Liver (tissue), 9 donors: ENCODE results near the gene TCF12. TPM values are rescaled to one million over a fixed set of nuclear protein-coding genes. Genes with fewer than 3 reads are reported as not detected.

ENCODE experiments used
- DNase-seq: peaks from one replicate; pipeline ENCODE4 v3.0.0-alpha.2; 2017; ENCODE audit warnings: low spot score
- H3K27ac ChIP-seq, 2 donors: one replicate each; pipeline ENCODE4 v1.7.0; 2013; ENCODE audit warnings: inconsistent platforms in 2 of 2, low read length in 2 of 2, control low read depth in 1 of 2, low read depth in 1 of 2, mild to moderate bottlenecking in 1 of 2
- H3K27me3 ChIP-seq, 4 donors: one replicate each; pipeline versions ENCODE4 v1.6.1 to v1.7.0; 2013; ENCODE audit warnings: low read length in 3 of 4, inconsistent platforms in 1 of 4, mild to moderate bottlenecking in 1 of 4, moderate library complexity in 1 of 4; ENCODE audit not compliant: control insufficient read depth in 4 of 4, insufficient read depth in 4 of 4
- H3K36me3 ChIP-seq, 4 donors: one replicate each; pipeline versions ENCODE4 v1.6.1 to v1.7.0; 2013; ENCODE audit warnings: low read length in 3 of 4, mild to moderate bottlenecking in 3 of 4, low read depth in 1 of 4, moderate library complexity in 1 of 4; ENCODE audit not compliant: control insufficient read depth in 4 of 4, insufficient read depth in 3 of 4
- H3K4me1 ChIP-seq, 4 donors: one replicate each; pipeline versions ENCODE4 v1.6.1 to v1.7.0; 2013; ENCODE audit warnings: low read length in 3 of 4, mild to moderate bottlenecking in 3 of 4, moderate library complexity in 1 of 4; ENCODE audit not compliant: control insufficient read depth in 4 of 4, insufficient read depth in 4 of 4
- H3K4me3 ChIP-seq, 3 donors: one replicate each; pipeline versions ENCODE4 v1.6.1 to v1.7.0; 2013; ENCODE audit warnings: low read length in 3 of 3, control low read depth in 1 of 3, low read depth in 1 of 3, mild to moderate bottlenecking in 1 of 3
- H3K9ac ChIP-seq, 2 donors: one replicate each; pipeline ENCODE4 v1.7.0; 2013; ENCODE audit warnings: low read length in 2 of 2, mild to moderate bottlenecking in 2 of 2, moderate library complexity in 2 of 2, control low read depth in 1 of 2, low read depth in 1 of 2
- H3K9me3 ChIP-seq, 4 donors: one replicate each; pipeline versions ENCODE4 v1.6.1 to v1.7.0; 2013; ENCODE audit warnings: low read length in 3 of 4; ENCODE audit not compliant: control insufficient read depth in 4 of 4
- ATF3 ChIP-seq: IDR thresholded peaks from 2 replicates; pipeline ENCODE4 v1.6.1; 2016; ENCODE audit warnings: antibody characterized with exemption
- EGR1 ChIP-seq, 2 donors: IDR thresholded peaks; 2 replicates each; pipeline ENCODE4 v1.6.1; 2016 to 2018; ENCODE audit warnings: antibody characterized with exemption in 2 of 2, low read depth in 2 of 2
- FOXA1 ChIP-seq: IDR thresholded peaks from 2 replicates; pipeline ENCODE4 v1.6.1; 2016; ENCODE audit warnings: antibody characterized with exemption
- FOXA2 ChIP-seq: IDR thresholded peaks from 2 replicates; pipeline ENCODE4 v1.6.1; 2016; ENCODE audit warnings: antibody characterized with exemption
- GABPA ChIP-seq, 2 donors: IDR thresholded peaks in 1 of 2; conservative IDR thresholded peaks in 1 of 2; 2 replicates each; pipeline ENCODE4 v1.6.1; 2016; ENCODE audit warnings: antibody characterized with exemption in 2 of 2, mild to moderate bottlenecking in 1 of 2, moderate library complexity in 1 of 2
- HNF4A ChIP-seq, 2 donors: conservative IDR thresholded peaks; 2 replicates each; pipeline ENCODE4 v1.6.1; 2016; ENCODE audit warnings: antibody characterized with exemption in 2 of 2, mild to moderate bottlenecking in 2 of 2
- HNF4G ChIP-seq: IDR thresholded peaks from 2 replicates; pipeline ENCODE4 v1.6.1; 2016; ENCODE audit warnings: antibody characterized with exemption
- JUND ChIP-seq, 2 donors: IDR thresholded peaks; 2 replicates each; pipeline ENCODE4 v1.6.1; 2016; ENCODE audit warnings: antibody characterized with exemption in 2 of 2
- MAX ChIP-seq: IDR thresholded peaks from 2 replicates; pipeline ENCODE4 v1.6.1; 2016; ENCODE audit warnings: antibody characterized with exemption
- NR2F2 ChIP-seq: IDR thresholded peaks from 2 replicates; pipeline ENCODE4 v1.6.1; 2016; ENCODE audit warnings: antibody characterized with exemption
- RAD21 ChIP-seq, 2 donors: IDR thresholded peaks; 2 replicates each; pipeline ENCODE4 v1.6.1; 2016; ENCODE audit warnings: antibody characterized with exemption in 2 of 2, mild to moderate bottlenecking in 2 of 2
- REST ChIP-seq: IDR thresholded peaks from 2 replicates; pipeline ENCODE4 v1.6.1; 2016; ENCODE audit warnings: antibody characterized with exemption, mild to moderate bottlenecking
- RXRA ChIP-seq, 2 donors: IDR thresholded peaks; 2 replicates each; pipeline ENCODE4 v1.6.1; 2017 to 2018; ENCODE audit warnings: antibody characterized with exemption in 2 of 2, mild to moderate bottlenecking in 1 of 2
- SP1 ChIP-seq: IDR thresholded peaks from 2 replicates; pipeline ENCODE4 v1.6.1; 2018; ENCODE audit warnings: antibody characterized with exemption, mild to moderate bottlenecking
- TAF1 ChIP-seq: conservative IDR thresholded peaks from 2 replicates; pipeline ENCODE4 v1.6.1; 2016; ENCODE audit warnings: antibody characterized with exemption, mild to moderate bottlenecking
- YY1 ChIP-seq: IDR thresholded peaks from 2 replicates; pipeline ENCODE4 v1.6.1; 2016; ENCODE audit warnings: antibody characterized with exemption, mild to moderate bottlenecking
- ZBTB33 ChIP-seq: IDR thresholded peaks from 2 replicates; pipeline ENCODE4 v1.6.1; 2016; ENCODE audit warnings: antibody characterized with exemption
- WGBS: extraction: QIAGEN DNeasy Blood & Tissue Kit; methylation state at CpG from one replicate; pipeline ENCODE4 v1.1.7; 2013; 5-methylcytosine and 5-hydroxymethylcytosine counted together
- polyA plus RNA-seq, 2 donors: library from polyadenylated mRNA; stranded (reverse) in 1 of 2; unstranded in 1 of 2; fragments of 200-250 nt in 1 of 2; fragments of >200 nt in 1 of 2; fragmentation: Nextera tagmentation in 1 of 2; extraction: Ambion mirVana in 1 of 2; gene quantifications; one replicate each; pipeline versions ENCODE4 v1.2.1 to v1.2.3, GENCODE V29; 2013 to 2015
- total RNA-seq, 2 donors: library from RNA; depleted of rRNA; stranded (reverse); fragments of >200 nt; gene quantifications; one replicate each; pipeline ENCODE4 v1.2.3, GENCODE V29; 2014
- donor health status: healthy.
- donor health status: healthy.
- donor health status: healthy.
- donor health status: healthy.
- donor health status: healthy.

The TCF12 gene
- total and polyA plus RNA-seq, 4 donors, result 8.7 to 38.3 (median 22.3) TPM

GRCh38 chr15:56920367-56920627 is 1.9 kb downstream of the TCF12 start:
- DNase-seq, result no peak
- H3K9me3 ChIP-seq, result no peaks in the 10 kb centered on the region
- H3K27ac ChIP-seq, result no peak overlapping the region
- peaks cover 2 to 22% (median 14%) of the 10 kb centered on the region in 4 donors for H3K4me1 ChIP-seq
- peak overlapping the region in 2 of 3 donors; percentile 91 to 100 for H3K4me3 ChIP-seq
- TF ChIP-seq RXRA (IDR thresholded peaks at IDR 0.05) (no peak), ATF3 (no peak), RAD21 (IDR thresholded peaks at IDR 0.05) (no peak), HNF4A (conservative IDR thresholded peaks at IDR 0.05) (no peak), FOXA2 (no peak), REST (no peak), MAX (no peak), TAF1 (no peak), NR2F2 (no peak)
- H3K36me3 ChIP-seq, result peaks cover 0 to 3% (median 1%) of the 10 kb centered on the region in 4 donors
- no peaks in the 10 kb centered on the region for H3K27me3 ChIP-seq
- WGBS, result 26% methylated on average over 3 of the region's 3 CpGs
- H3K9ac ChIP-seq, result peak overlapping the region in 1 of 2 donors; percentile 33

- Histone ChIP-seq H3K4me1 (peaks cover 0 to 14% (median 5%) of the 10 kb centered on the region in 4 donors), H3K4me3 (no peak overlapping the region), H3K27ac (no peak overlapping the region), H3K9ac (no peak overlapping the region), H3K27me3 (no peaks in the 10 kb centered on the region), H3K9me3 (no peaks in the 10 kb centered on the region), H3K36me3 (peaks cover 0 to 4% (median 1%) of the 10 kb centered on the region in 4 donors)
- TF ChIP-seq RAD21 (IDR thresholded peaks at IDR 0.05) (no peak), FOXA2 (no peak), HNF4G (no peak), NR2F2 (no peak), EGR1 (IDR thresholded peaks at IDR 0.05; ENCODE audit: low read depth in 2 of 2) (no peak), RXRA (IDR thresholded peaks at IDR 0.05) (no peak), GABPA (IDR thresholded peaks at IDR 0.05 in 1 of 2, conservative IDR thresholded peaks at IDR 0.05 in 1 of 2) (no peak), HNF4A (conservative IDR thresholded peaks at IDR 0.05) (no peak)
- no peak for DNase-seq
- 81% methylated on average over 3 of the region's 3 CpGs for WGBS
These were observed 4.7 kb downstream of the TCF12 start for GRCh38 chr15:56923174-56923591.

GRCh38 chr15:56927816-56928215 is 9.4 kb downstream of the TCF12 start:
- Histone ChIP-seq H3K36me3 (peaks cover 0 to 4% (median 1%) of the 10 kb centered on the region in 4 donors), H3K9me3 (no peaks in the 10 kb centered on the region), H3K4me1 (peaks cover 0 to 11% (median 2%) of the 10 kb centered on the region in 4 donors), H3K9ac (no peak overlapping the region), H3K4me3 (no peak overlapping the region), H3K27ac (no peak overlapping the region), H3K27me3 (no peaks in the 10 kb centered on the region)
- WGBS, result 94% methylated on average over 1 of the region's 1 CpG
- no peak for DNase-seq
- TF ChIP-seq SP1 (no peak), ZBTB33 (no peak), JUND (IDR thresholded peaks at IDR 0.05) (no peak), RXRA (IDR thresholded peaks at IDR 0.05) (no peak), TAF1 (no peak), MAX (no peak), GABPA (IDR thresholded peaks at IDR 0.05 in 1 of 2, conservative IDR thresholded peaks at IDR 0.05 in 1 of 2) (no peak), HNF4A (conservative IDR thresholded peaks at IDR 0.05) (no peak), FOXA1 (no peak), EGR1 (IDR thresholded peaks at IDR 0.05; ENCODE audit: low read depth in 2 of 2) (no peak), YY1 (no peak), FOXA2 (no peak), HNF4G (no peak), RAD21 (IDR thresholded peaks at IDR 0.05) (no peak), ATF3 (no peak), NR2F2 (no peak), REST (no peak)
